Cardiac ventricle fibroblast (primary cell): Measurements from ENCODE around the gene CDCA5. TPM values are rescaled to one million over a fixed set of nuclear protein-coding genes. Genes with fewer than 3 reads are reported as not detected.

Experiments used
- total RNA-seq: library from RNA; depleted of rRNA; stranded (reverse); fragments of >200 nt; gene quantifications from 2 replicates; pipeline ENCODE4 v1.2.3, GENCODE V29; 2015

CDCA5 gene, protein sequence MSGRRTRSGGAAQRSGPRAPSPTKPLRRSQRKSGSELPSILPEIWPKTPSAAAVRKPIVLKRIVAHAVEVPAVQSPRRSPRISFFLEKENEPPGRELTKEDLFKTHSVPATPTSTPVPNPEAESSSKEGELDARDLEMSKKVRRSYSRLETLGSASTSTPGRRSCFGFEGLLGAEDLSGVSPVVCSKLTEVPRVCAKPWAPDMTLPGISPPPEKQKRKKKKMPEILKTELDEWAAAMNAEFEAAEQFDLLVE
- 1.4 and 2.6 TPM in 2 replicates for total RNA-seq

GRCh38 chr11:65083834-65084597 lies at the start of gene CDCA5, which contains the start of gene ZFPL1:
Gene CDCA5 (minus strand): TSS chr11:65084040. CDS start chr11:65083978, 62 bp downstream.
Gene ZFPL1 (plus strand): TSS chr11:65084222. CDS start chr11:65084699, 477 bp downstream.

GRCh38 chr11:65121865-65122696 lies 38.2 kb upstream of the CDCA5 start, which contains the start of the genes FAU and MRPL49:
Gene FAU (minus strand): TSS chr11:65122134. CDS start chr11:65121813, 321 bp downstream.
Gene MRPL49 (plus strand): TSS chr11:65122321. CDS start chr11:65122347, 26 bp downstream.

GRCh38 chr11:65117206-65118096 lies 33.6 kb upstream of the CDCA5 start, which contains the start of gene ZNHIT2:
Gene ZNHIT2 (minus strand): TSS chr11:65117701. CDS start chr11:65117653, 48 bp downstream.

GRCh38 chr11:65111744-65112545 lies 28.1 kb upstream of the CDCA5 start, which contains the start of gene TM7SF2:
Gene TM7SF2 (plus strand): TSS chr11:65111872. CDS start chr11:65112016, 144 bp downstream.

DNA sequence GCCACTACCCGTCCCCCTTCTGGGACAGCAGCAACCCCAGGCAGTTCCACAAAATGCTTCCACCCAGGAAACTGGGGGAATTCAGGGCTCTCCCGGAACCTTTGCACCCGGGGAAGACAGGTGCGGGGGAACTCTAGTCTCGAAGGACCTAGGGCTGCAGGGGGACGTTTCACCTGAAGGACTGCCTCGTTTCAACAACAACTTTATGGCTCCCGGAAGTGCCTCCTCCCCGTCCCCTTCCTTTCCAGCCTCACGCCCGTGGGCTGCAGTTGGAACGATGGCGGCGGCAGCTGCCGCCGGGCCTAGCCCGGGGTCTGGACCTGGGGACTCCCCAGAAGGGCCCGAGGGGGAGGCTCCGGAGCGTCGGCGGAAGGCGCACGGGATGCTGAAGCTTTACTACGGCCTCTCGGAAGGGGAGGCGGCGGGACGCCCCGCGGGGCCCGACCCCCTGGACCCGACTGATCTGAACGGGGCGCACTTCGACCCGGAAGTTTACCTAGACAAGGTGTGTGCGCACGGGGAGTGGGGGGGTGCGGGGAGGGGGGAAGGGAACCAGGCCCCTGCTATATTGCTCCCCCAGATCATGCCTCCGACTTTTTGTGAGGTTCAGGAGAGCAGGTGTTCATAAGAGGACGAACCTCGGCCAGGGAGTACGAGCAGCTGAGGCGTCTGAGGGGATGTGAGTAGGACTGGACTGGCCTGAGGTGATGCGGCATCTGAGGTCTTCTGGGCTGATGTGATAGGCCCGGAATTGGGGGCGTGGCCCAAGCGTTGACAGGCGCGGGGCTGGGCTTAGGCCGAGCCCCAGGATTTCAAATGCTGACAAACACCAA lies 12.3 kb upstream of the CDCA5 start, which contains the start of gene VPS51:
Gene VPS51, plus strand, starts transcription at position 241 of the 833 bp plus-strand sequence. Its CDS starts 37 bp downstream, at position 278.

GRCh38 chr11:65058419-65059054 lies 25.3 kb downstream of the CDCA5 start, which contains the start of gene NAALADL1:
Gene NAALADL1 (minus strand): TSS chr11:65058553. CDS start chr11:65058521, 32 bp downstream.

DNA sequence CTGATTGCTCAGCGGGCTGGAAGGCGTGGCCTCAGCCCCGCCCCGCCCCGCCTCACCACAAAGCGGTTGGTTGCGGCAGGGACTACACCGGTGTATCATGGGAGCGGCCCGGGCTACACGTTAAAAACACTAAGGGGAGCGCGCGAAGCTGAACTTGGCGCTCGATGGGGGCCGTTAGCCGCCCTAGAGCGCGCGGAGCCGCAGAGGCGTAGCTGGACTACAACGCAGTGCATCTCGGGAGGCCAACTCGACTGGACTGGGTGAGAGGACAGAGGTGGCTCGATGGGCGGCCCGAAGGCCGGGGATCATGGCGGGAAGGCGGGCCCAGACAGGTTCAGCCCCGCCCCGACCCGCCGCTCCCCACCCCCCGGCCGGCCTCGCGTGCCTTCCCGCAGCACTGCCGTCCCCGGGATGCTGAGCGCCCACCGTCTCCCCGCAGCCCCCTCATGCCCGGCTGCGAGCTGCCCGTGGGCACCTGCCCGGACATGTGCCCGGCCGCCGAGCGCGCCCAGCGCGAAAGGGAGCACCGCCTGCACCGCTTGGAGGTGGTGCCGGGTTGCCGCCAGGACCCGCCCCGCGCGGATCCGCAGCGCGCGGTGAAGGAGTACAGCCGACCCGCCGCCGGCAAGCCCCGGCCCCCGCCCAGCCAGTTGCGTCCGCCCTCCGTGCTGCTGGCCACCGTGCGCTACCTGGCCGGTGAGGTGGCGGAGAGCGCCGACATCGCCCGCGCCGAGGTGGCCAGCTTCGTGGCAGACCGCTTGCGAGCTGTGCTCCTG lies 42.8 kb downstream of the CDCA5 start, which contains the start of gene SAC3D1:
Gene SAC3D1, plus strand, starts transcription at position 364 of the 776 bp plus-strand sequence. Its CDS starts 83 bp downstream, at position 447.

Other genes starting within 250 kb of the CDCA5 start
- gene CDC42BPG, start 239.4 kb downstream of the CDCA5 start, total RNA-seq = 0.05 and 0.06 TPM in 2 replicates
- 38.2 and 40.1 TPM in 2 replicates for gene EHD1, start 205.4 kb downstream of the CDCA5 start, total RNA-seq
- 22.7 and 24.6 TPM in 2 replicates for gene ATG2A, start 166.8 kb downstream of the CDCA5 start, total RNA-seq
- 13.1 and 14.1 TPM in 2 replicates for gene PPP2R5B, start 159.4 kb downstream of the CDCA5 start, total RNA-seq
- not detected in 2 replicates for gene GPHA2, start 148.1 kb downstream of the CDCA5 start, total RNA-seq
- not detected in 2 replicates for gene MAJIN, start 111.9 kb downstream of the CDCA5 start, total RNA-seq
- gene BATF2, start 87.1 kb downstream of the CDCA5 start, total RNA-seq = not detected in 2 replicates
- gene ARL2, start 69.9 kb downstream of the CDCA5 start, total RNA-seq = 128 and 130 TPM in 2 replicates
- 12.8 and 12.9 TPM in 2 replicates for gene SNX15, start 56.6 kb downstream of the CDCA5 start, total RNA-seq
- 12.4 and 12.6 TPM in 2 replicates for gene SAC3D1, start 42.8 kb downstream of the CDCA5 start, total RNA-seq
- 17.6 and 21.8 TPM in 2 replicates for gene NAALADL1, start 25.5 kb downstream of the CDCA5 start, total RNA-seq
- gene ZFPL1, start 182 bp upstream of the CDCA5 start, total RNA-seq = 24.3 and 32.6 TPM in 2 replicates
- gene VPS51, start 12.2 kb upstream of the CDCA5 start, total RNA-seq = 325 and 679 TPM in 2 replicates
- 1.2 and 4.9 TPM in 2 replicates for gene TM7SF2, start 27.8 kb upstream of the CDCA5 start, total RNA-seq
- gene ZNHIT2, start 33.7 kb upstream of the CDCA5 start, total RNA-seq = 13.9 and 14.3 TPM in 2 replicates
- 755 and 823 TPM in 2 replicates for gene FAU, start 38.1 kb upstream of the CDCA5 start, total RNA-seq
- gene MRPL49, start 38.3 kb upstream of the CDCA5 start, total RNA-seq = 45.5 and 47.6 TPM in 2 replicates
- gene SYVN1, start 50.5 kb upstream of the CDCA5 start, total RNA-seq = 64.9 and 65.4 TPM in 2 replicates
- not detected in 2 replicates for gene SPDYC, start 86.2 kb upstream of the CDCA5 start, total RNA-seq
- 126 and 205 TPM in 2 replicates for gene CAPN1, start 97.9 kb upstream of the CDCA5 start, total RNA-seq
- gene POLA2, start 177.9 kb upstream of the CDCA5 start, total RNA-seq = 5.5 and 7.1 TPM in 2 replicates
- 26.9 and 27.3 TPM in 2 replicates for gene CDC42EP2, start 230.8 kb upstream of the CDCA5 start, total RNA-seq
- 41.3 and 47.1 TPM in 2 replicates for gene DPF2, start 249.8 kb upstream of the CDCA5 start, total RNA-seq